ENCODE measurements around the gene UEVLD. TPM values are rescaled to one million over a fixed set of nuclear protein-coding genes. Genes with fewer than 3 reads are reported as not detected.

UEVLD gene
- total and polyA plus RNA-seq, 2 donors (not counting 1 experiment from before 2014, with no cell fraction given) = 6.3 to 12.8 TPM

GRCh38 chr11:18526130-18526520 lies 62.4 kb downstream of the UEVLD start:
- intact Hi-C loops (cut with micrococcal nuclease) = loop anchor here (1.0 to 10.0 kb wide), 9 partner anchors 61 to 513 kb away; partner anchors contain the start of genes GTF2H1, HPS5, SAA2 and SAAL1
- H3K4me3 ChIP-seq (ENCODE audit: control extremely low read depth in 1 of 5, extremely low read depth in 1 of 5, insufficient read depth in 1 of 5, low read depth in 2 of 5, low read length in 4 of 5) = peak overlapping the region; percentile 82 to 94 (median 84)
- H3K4me2 ChIP-seq (replicated peaks; ENCODE audit: low read depth, low read length, poor library complexity, severe bottlenecking) = peak overlapping the region; percentile 76
- Mint-ChIP-seq H3K4me1 (peaks cover 45% of the 10 kb centered on the region), H3K27ac (peak overlapping the region; percentile 99), H3K9me3 (ENCODE audit: insufficient read depth) (no peaks in the 10 kb centered on the region), H3K27me3 (no peaks in the 10 kb centered on the region), H3K4me3 (peak overlapping the region; percentile 100)
- TF ChIP-seq EZH2 (IDR thresholded peaks at IDR 0.05; ENCODE audit: borderline replicate concordance, insufficient read depth, low read depth, low read length, poor library complexity, severe bottlenecking) (no peak), CTCF (IDR thresholded peaks at IDR 0.05) (no peak)
- 0% methylated on average over 2 of the region's 8 CpGs for WGBS (ENCODE audit: insufficient coverage)
- ATAC-seq (ENCODE audit: low read depth) (no peak), DNase-seq (no peak)
- peaks cover 0 to 10% of the 10 kb centered on the region in 2 experiments for H3K36me3 ChIP-seq (replicated peaks in 1 of 2; ENCODE audit: control extremely low read depth in 1 of 2, control insufficient read depth in 1 of 2, extremely low read depth in 1 of 2, insufficient read depth in 2 of 2, low read length in 1 of 2)
- CTCF ChIA-PET = interaction anchor here (0.8 to 1.5 kb wide), 4 partner anchors 108 to 420 kb away, joined by 3 to 5 read pairs (median 4); partner anchors contain the start of genes SAAL1 and SPTY2D1
- H3K27me3 ChIP-seq (replicated peaks in 1 of 4; ENCODE audit: control extremely low read depth in 1 of 4, control insufficient read depth in 3 of 4, insufficient read depth in 4 of 4, low read length in 3 of 4) = no peaks in the 10 kb centered on the region
- peak overlapping the region; percentile 83 for H2AFZ ChIP-seq (ENCODE audit: insufficient read depth, low read depth, low read length, poor library complexity, severe bottlenecking)
- peaks cover 12% of the 10 kb centered on the region for H4K20me1 ChIP-seq (ENCODE audit: control insufficient read depth, insufficient read depth, low read length, poor library complexity, severe bottlenecking)
- H3K9ac ChIP-seq (ENCODE audit: low read length) = peak overlapping the region; percentile 88
- no peaks in the 10 kb centered on the region for H3K9me3 ChIP-seq (ENCODE audit: control extremely low read depth in 1 of 3, control insufficient read depth in 2 of 3, insufficient read depth in 1 of 3, low read length in 2 of 3)
- H3K27ac ChIP-seq (ENCODE audit: low read length in 2 of 2) = peak overlapping the region; percentile 97 to 99
- H3K4me1 ChIP-seq (ENCODE audit: control insufficient read depth in 2 of 2, insufficient read depth in 2 of 2, low read length in 2 of 2) = peaks cover 14% of the 10 kb centered on the region in 2 donors
- peaks cover 58% of the 10 kb centered on the region for H3K79me2 ChIP-seq (ENCODE audit: control insufficient read depth, insufficient read depth, low read length)
- POLR2A ChIA-PET = interaction anchor here (0.5 to 1.6 kb wide), 5 partner anchors 11 to 196 kb away, joined by 3 to 10 read pairs (median 4); partner anchors contain the start of genes LDHA and SPTY2D1

- Histone ChIP-seq H3K9ac (ENCODE audit: low read length) (no peak overlapping the region), H3K4me3 (ENCODE audit: control extremely low read depth in 1 of 5, extremely low read depth in 1 of 5, insufficient read depth in 1 of 5, low read depth in 2 of 5, low read length in 4 of 5) (no peak overlapping the region), H3K4me1 (ENCODE audit: control insufficient read depth in 2 of 2, insufficient read depth in 2 of 2, low read length in 2 of 2) (peaks cover 14% of the 10 kb centered on the region in 2 donors), H2AFZ (ENCODE audit: insufficient read depth, low read depth, low read length, poor library complexity, severe bottlenecking) (no peak overlapping the region), H3K27me3 (replicated peaks in 1 of 4; ENCODE audit: control extremely low read depth in 1 of 4, control insufficient read depth in 3 of 4, insufficient read depth in 4 of 4, low read length in 3 of 4) (no peaks in the 10 kb centered on the region), H3K27ac (ENCODE audit: low read length in 2 of 2) (peak overlapping the region in 1 of 2 donors; percentile 47), H3K9me3 (ENCODE audit: control extremely low read depth in 1 of 3, control insufficient read depth in 2 of 3, insufficient read depth in 1 of 3, low read length in 2 of 3) (no peaks in the 10 kb centered on the region), H3K36me3 (replicated peaks in 1 of 2; ENCODE audit: control extremely low read depth in 1 of 2, control insufficient read depth in 1 of 2, extremely low read depth in 1 of 2, insufficient read depth in 2 of 2, low read length in 1 of 2) (peaks cover 0 to 10% of the 10 kb centered on the region in 2 experiments), H4K20me1 (ENCODE audit: control insufficient read depth, insufficient read depth, low read length, poor library complexity, severe bottlenecking) (peaks cover 26% of the 10 kb centered on the region), H3K79me2 (ENCODE audit: control insufficient read depth, insufficient read depth, low read length) (peaks cover 76% of the 10 kb centered on the region), H3K4me2 (replicated peaks; ENCODE audit: low read depth, low read length, poor library complexity, severe bottlenecking) (no peak overlapping the region)
- intact Hi-C loops (cut with micrococcal nuclease) = loop anchor here (10.0 kb wide), 1 partner anchor 279 kb away; the partner anchor contains the start of gene SAA2
- ChIA-PET POLR2A (interaction anchor here (0.7 kb wide), 2 partner anchors 22 to 80 kb away, joined by 7 read pairs; no protein-coding TSS in a partner anchor), CTCF (interaction anchor here (0.7 kb wide), 1 partner anchor 141 kb away, joined by 3 read pairs; no protein-coding TSS in a partner anchor)
- TF ChIP-seq EZH2 (IDR thresholded peaks at IDR 0.05; ENCODE audit: borderline replicate concordance, insufficient read depth, low read depth, low read length, poor library complexity, severe bottlenecking) (no peak), CTCF (IDR thresholded peaks at IDR 0.05) (no peak)
- Mint-ChIP-seq H3K27ac (no peak overlapping the region), H3K9me3 (ENCODE audit: insufficient read depth) (no peaks in the 10 kb centered on the region), H3K4me1 (peaks cover 47% of the 10 kb centered on the region), H3K4me3 (peak overlapping the region; percentile 26), H3K27me3 (no peaks in the 10 kb centered on the region)
- DNase-seq (no peak), ATAC-seq (ENCODE audit: low read depth) (no peak)
- no CpG with 5 or more reads among the region's 1 CpG for WGBS (ENCODE audit: insufficient coverage)
Measured at GRCh38 chr11:18524248-18524647, 64.3 kb downstream of the UEVLD start.

All from B cell (primary cell).